HG02870 (cell line): ENCODE data around the gene SLC35G1.

Experiments used
- ATAC-seq: cut with Tn5 transposase; IDR thresholded peaks from one replicate; pipeline ENCODE4 v1.9.1; 2021; ENCODE audit warnings: mild to moderate bottlenecking, moderate library complexity; ENCODE audit not compliant: unreplicated experiment

The SLC35G1 gene

DNA sequence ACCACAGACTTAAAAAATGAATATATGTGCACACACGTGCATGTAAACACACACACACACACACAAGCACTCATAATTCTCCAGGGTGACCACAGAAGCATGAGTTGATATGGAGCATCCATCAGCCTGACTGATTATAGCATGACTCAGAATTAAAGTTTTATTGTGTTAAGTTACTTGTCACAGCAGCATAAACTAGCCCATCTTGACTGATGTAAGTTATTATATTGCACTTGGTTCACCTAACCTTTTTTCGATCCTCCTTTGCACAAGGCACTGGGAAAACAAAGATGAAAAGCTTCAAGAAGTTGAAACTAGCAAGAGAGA is 18.8 kb upstream of the SLC35G1 start:
- no peak for ATAC-seq

DNA sequence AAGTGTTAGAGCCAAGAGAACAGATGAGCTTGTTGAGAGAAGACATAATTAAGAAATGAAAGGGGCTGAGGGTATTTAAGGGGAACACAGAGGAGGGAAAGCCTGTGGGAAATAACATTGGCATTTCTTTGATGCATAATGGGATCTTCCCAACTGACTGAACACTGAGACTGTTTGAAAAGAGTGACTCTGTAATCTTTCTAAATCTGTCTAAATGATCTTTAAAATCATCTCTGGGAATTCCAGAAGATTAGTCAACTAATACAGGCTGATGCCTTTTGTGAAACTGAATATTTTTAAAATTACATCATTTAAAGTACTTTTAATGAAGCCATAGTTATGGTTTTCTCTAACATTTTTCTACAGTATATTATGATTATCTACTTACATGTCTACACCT is 17.4 kb upstream of the SLC35G1 start:
- ATAC-seq: no peak

DNA sequence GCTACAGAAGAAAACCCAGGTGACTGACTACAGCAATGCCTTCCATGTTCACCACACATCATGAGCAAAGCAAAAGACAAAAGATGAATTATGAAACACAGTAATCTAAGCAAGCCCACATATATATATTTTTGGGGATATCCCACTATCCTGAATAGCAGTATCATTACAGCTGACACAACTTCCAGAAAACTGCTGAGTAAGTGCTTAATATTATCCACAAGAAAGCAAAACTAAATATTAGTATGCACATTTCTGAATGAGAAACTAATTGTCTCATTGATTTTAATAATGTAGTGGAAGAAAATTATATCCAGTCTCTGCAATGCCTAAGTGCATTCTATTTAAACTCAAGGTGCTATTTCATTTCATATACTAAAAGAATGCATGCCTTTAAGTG is 14.5 kb upstream of the SLC35G1 start:
- no peak for ATAC-seq

DNA sequence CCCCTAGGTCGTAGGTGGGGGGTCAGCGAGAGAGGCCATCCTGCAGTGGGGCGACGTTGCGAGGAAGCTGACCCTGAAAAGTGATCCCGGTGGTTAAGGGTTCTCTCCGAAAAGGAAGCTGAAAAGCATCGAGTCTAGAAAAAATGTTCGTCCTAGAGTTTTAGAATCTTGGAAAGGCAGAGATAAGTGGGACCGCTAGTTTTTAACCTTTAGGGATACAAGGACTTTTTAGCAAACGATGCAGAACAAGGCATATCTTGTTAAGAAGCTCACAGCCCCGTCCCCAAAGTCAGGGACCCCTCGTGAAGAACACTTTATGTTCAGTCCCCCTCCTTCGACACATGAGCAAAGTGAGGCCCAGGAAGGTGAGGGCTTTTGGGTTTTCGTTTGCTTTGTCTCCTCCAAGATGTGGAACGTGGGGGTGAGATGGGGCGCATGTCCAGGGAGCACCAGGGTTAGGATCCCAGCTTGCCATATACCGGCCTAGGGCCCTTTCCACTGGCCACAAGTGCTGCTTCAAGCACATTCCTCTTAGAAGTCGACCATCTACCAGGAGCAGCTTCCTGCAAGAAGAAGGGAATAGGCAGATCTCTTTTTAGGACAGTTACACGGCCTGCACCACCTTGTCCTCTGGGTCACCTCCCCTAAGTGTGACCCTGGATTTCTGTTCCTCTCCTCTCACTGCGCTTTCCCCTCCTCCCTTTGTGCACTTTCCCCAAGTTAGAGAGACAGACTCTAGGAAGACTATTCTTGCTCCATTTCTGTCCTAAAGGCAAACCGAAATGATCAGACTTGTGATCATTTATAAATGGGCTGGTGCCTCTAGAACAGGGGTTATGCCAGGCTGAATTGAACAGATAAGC is 969 bp downstream of the SLC35G1 start:
- no peak for ATAC-seq

DNA sequence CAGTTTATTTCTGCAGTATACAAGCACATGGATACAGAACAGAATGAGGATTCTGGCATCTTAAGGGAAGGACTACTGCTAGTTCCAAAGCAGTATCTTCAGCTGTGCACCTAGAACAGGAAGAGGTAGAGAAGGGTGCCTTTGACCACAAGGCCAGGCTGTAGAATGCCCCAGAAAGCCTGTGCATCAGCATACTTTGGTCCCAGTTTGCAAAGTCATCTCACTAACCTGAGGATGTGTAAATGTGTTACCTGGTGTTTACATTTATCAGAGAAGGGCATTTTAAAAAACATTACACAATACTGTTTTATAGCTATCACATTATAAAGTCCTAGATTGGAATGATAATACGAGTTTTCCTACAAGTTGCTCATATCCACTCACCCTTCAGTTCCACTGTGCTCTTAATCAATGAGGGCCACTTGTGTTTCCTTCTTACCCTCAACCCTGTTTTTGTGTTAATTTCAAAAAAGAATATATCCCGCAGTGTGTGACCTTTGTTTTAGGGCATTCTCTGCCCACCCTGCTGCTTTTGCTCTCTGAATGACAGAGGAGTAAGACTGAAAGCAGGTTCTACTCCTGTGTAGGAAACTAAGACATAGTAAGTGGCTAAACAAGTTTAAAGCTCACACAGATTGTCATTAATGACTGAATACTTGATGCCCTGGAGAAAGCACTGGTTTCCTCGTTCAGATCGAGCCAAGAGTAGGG is 3.4 kb downstream of the SLC35G1 start:
- no peak for ATAC-seq

DNA sequence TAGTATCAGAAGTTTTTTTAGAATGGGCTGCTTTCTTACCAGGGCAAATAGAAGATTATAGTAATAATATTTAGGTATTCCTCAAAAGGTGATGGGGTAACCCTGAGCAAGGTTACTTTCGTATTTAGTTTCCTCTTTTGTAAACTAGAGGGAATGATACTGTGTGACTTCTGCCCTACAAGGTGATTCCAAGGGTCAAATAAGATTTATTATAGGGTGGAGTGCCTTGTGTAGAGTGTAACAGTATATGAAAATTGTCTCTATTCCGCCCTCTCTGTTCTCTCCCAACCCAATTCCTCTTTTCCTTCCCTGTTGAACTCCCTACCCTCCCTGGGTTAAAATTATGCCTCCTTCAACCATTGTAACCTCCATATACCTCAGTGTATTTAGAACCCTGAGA is 5.3 kb downstream of the SLC35G1 start:
- ATAC-seq: no peak

DNA sequence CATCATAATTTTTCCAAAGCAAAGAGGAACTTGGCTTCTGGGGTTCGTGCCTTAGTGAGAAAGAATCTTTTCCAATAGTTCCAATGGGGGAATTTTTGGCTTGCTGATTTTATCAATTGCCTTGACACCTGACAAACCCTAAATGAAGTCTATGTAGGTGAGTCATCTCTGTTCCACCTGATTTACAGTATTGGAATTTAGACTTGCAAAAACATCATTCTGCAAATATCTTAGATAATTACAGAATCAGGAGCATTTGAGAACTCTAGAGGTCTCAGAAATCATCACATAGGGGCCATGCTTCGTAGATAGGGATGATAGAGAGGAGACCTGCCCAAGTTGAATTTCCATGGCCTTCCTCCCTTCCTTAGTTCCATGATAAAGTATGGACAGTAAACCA is 9.3 kb downstream of the SLC35G1 start:
- ATAC-seq: no peak

DNA sequence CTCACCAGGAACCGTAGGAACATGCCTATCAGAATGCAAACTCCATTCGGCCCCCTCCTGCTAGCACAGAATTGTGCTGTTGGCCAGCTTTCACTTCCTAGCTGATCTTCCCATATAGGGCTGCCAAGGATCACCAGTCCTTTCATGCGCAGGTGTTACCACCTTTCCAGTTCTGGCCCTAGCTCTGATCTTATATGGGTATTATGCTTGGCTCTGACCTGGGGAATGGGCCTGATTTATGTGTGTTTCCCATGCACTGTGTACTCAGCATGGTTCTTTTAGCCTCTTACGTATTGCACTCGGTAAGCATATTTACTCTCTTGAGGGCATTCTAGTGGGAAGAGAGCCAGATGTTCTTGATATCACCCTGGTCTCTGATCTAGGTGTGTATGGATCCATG is 11.1 kb downstream of the SLC35G1 start:
- ATAC-seq: no peak

DNA sequence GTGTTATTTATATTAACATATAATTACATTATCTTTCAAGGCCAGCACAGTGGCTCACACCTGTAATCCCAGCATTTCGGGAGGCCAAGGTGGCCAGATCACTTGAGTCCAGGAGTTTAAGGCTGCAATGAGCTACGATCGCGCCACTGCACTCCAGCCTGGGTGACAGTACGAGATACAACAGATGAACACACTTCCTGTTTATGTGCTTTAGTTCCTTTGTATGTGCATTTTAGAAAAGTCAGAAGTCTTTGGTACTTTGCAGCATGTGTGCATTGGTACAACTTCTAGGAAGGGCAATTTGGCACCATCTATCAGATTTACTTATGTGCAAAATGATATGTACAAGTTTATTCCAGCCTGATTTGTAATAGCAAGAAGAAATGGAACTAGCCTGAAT is 13.3 kb downstream of the SLC35G1 start:
- ATAC-seq: no peak

DNA sequence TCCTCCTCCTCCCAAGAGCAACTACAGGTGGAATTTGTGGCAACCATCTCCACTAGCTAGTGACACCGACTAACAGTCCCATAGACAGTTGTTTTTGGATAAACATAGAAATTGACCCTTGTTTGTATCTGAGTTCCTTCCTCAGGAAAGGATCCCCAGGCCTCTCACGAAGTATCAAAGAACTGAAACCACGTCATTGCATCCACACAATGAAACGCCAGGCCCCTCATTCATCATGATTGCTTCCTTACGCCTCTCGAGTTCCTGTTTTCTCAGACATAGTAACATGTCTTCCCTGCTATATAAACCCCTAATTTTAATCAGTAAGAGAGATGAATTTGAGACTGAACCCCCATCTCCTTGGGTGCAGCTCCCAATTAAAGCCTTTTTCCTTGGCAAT is 18.1 kb downstream of the SLC35G1 start:
- ATAC-seq: no peak

DNA sequence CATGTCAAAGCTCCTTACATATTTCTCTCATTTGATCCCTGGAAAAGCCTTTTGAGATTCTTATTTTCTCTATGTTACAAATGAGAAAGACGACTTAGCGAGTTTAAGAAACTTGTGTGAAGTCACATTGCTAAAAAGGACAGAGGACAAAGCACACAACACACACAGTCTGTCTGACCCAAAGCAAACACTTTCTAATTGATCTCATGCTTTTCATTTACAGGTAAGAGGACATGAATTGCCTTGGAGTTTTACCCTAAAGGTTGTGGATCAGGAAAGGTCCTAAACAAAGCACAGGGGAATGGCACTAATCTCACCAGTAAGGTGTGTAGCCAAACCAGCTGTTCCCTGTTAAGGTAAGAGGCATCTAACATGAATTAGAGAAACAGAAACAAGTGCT is 18.7 kb downstream of the SLC35G1 start:
- no peak for ATAC-seq

DNA sequence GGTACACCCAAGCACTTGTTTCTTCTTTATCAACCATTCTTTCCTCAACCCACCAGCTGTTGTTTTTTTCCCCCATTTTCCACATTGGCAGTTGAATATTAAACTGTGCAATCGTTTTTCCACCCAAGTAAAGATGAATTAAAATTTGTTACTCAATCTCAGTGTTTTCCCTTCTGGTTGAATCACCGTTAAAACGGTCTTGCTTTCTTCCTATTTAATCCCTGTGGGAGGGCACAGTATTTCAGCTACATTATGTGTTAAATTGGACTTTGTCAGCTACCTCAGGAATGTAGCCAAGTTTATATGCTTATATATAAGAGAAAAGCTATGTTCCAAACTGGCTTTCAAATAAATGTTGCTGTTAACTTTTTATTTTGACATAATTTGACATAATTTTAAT is 19.9 kb downstream of the SLC35G1 start:
- no peak for ATAC-seq

DNA sequence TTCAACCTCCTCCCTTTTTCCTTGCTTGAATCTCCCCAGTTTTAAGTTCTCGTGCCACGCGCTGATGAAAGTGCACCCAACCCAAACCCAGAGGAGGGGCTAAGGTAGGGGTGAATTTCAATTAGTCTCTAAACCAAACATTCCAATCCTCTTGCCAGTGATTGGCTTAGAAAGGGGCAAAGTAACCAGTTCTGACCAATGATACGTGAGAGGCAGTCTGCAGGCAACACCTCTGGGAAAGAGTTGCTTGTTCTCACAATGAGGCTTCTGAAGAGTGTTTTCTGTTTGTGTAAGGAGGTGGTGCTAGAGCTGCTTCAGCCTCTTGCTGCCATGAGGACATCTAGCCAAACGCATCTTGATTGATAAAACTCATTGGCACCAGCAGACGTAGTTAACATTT is 21.8 kb downstream of the SLC35G1 start:
- ATAC-seq: no peak

DNA sequence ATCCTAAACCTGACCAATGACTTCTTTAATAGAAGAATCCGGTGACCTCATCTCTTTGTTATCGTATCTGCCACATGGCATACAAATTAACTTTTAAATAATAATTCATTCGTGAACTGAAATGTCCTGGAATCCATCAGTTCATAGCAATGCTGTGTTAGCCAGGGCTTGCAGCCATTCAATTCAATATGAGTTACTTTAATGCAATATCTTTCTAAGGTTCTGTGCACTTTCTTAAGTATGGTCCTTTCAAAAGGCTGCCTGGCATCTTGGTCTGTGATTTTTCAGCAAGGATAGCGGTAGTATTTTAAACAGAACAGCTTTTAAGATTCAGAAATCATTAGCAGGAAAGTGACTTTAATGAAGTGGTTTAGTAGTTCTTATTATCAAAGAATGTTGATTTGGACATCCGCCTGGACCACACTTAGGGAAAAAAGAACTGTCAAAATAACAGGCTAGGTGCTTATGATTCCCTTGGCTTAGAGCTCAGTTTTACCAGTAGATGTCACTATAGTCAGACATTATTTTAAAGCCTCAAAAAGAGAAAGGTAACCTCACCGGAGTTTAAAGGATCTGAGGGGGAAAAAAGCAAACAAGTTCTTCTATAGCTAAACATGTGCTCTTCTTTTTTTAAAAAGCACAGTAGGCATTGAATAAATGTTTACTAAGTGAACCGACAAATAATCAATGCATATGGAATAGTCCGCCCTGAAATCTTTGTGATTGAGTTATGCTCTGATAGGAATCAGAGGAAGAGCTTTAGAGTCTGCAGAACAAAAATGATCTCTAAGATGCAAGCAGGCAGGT is 22.7 kb downstream of the SLC35G1 start:
- no peak for ATAC-seq

DNA sequence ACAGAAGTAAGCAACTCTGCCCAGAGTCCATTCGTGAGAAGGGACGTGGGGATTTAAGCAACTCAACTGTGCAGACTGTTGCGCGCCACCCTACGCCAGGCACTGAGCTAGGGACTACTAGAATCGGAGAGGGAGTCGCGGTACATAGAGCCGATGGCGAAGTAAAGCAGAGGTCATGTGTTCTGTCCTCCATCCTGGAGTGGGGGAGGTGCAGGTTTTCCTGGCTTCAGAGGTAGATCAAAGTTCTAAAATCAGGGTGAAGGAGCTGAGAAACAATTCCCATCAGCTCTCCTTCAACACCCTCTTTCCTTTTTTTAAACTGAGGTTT is 23.2 kb downstream of the SLC35G1 start:
- ATAC-seq: no peak

DNA sequence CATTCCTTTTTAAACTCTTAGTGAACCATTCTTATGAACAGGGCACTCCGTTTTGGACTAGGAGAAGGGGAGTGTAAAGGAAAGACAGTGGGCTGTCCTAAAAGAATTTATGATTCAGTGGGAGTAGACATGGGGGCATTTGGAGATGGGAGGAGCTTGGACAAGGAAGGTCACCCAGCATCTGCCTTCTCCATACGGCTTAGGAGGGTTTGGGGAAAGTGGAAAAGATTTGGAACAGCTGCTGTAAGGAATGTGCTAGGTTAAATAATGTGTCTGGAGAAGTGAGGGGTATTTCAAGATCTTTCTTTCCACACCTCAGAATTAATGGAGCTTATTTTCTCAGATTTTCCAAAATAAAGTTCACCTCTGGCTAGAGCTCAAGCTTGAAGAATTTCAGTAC is 24.0 kb downstream of the SLC35G1 start:
- no peak for ATAC-seq

DNA sequence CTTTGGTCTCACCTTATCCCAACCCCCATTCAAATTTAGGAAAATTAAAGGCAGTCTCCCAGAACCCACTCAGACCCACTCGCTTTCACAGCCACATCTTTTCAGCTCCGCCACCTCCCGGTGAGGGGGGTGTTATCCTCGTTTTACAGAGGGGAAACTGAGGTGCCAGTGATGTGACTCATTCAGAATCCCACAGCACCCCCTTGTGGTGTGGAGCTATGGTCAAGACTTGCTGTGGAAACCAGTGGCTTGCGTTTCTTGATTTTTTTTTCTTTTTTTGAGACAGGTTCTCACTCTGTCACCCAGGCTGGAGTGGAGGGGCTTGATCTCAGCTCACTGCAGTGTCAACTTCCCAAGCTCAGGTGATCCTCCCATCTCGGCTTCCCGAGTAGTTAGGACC is 27.6 kb downstream of the SLC35G1 start:
- no peak for ATAC-seq

DNA sequence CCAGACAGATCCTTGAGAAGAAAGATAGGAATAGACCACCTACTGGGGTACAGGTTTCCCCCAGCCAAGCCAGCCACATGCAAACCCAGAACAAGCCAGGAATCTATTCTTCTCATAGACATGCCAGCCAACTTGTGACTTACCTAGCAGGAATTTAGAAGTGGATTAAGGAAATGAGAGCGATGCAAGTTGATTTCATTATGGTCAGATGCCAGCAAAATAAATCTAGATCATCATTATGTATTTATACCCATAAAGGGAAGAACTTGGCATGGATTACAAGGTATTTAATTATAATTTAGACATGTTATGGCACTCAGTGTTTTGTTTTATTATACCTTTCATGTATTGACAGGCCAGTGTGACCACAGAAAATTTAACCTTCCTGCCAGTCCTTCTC is 32.8 kb downstream of the SLC35G1 start:
- ATAC-seq: no peak

DNA sequence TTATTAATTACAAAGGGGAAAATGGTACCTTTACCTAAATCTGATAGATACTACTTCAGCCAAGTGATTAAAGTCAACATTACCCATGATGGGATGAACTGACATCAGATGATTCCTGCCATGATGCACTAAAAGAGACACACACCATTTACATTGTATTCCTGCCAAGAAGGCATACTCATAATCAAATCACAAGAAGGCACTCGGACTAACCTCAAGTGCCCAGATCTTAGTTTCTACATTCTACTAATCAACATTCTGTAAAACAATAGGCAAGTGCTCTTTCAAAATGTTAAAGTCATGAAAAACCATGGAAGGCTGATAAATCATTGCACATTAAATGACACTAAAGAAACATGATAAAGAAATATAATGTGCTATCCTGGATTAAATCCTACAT is 44.4 kb downstream of the SLC35G1 start:
- no peak for ATAC-seq

DNA sequence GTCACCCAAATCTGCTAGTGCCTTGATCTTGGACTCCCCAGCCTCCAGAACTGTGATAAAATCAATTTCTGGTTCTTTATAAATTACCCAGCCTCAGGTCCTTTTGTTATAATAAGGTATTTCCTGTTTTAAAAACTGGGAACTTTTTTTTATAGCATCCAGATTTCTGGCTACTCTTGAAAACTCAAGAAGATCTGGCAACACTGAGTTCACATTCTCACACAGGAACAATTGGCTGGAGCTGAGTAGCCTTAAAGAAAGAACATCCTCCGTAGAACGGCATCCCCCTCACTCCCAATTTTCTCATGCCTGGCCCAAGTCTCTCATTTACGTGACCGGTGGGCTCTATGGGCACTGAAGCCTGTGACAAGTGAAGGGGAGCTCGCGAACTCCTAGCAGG is 47.1 kb downstream of the SLC35G1 start:
- ATAC-seq: no peak

DNA sequence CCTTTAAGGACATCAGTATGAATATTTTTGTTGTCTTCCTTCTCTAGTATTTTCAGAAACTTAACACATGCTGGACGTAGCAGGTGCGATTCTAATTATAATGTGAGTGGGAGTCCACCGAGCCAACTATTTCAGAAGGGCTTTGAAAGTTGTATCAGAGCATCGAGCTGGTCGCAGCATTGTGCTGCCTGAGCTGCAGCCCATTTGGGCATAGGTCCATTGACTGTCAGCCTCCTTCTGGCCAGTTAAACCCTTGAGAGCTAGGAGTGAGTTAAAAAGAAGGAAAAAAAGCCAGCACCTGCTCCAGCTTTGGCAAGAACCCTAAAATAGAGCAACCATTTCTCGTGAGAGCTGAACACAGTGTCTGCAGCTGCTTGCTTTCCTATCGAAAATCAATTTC is 47.8 kb downstream of the SLC35G1 start:
- no peak for ATAC-seq

DNA sequence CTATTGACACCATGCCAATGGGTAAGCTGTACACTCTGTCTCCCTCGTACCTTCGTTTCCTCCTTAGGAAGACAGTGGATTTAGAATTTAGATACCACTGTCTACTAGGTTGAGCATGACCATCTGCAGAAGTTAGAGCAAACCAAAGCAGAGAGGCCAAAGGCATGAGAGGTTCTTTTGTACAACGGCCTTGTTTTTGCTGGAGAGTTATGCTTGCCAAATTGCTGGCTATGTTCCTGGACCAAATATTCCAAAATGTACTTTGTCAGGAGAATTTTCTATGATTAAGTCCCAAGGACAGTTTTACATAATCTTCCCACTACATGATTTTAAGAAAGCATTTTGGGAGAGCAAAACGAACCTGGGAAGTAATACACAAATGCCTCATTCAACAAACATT is 52.0 kb downstream of the SLC35G1 start:
- no peak for ATAC-seq
